Activated CD8-positive, alpha-beta memory T cell treated with anti-CD3 and anti-CD28 coated beads, Interleukin-2, amount 50 U/mL, for 24 hours (primary cell): Measurements from ENCODE around the gene UBE2H.
"Not testable (repeated sequence)": the region's sequence is repeated elsewhere in the genome, so short reads cannot be mapped to it uniquely, and the experiment has no call there.

Experiments
- DNase-seq: peaks from one replicate; pipeline ENCODE4 v3.0.0-alpha.2; 2020; ENCODE audit errors: extremely low read depth

UBE2H gene

GRCh38 chr7:129874722-129875121 lies 78.0 kb downstream of the UBE2H start:
- DNase-seq = no peak

- no peak for DNase-seq
These were observed 80.7 kb downstream of the UBE2H start for GRCh38 chr7:129872054-129872453.

DNA sequence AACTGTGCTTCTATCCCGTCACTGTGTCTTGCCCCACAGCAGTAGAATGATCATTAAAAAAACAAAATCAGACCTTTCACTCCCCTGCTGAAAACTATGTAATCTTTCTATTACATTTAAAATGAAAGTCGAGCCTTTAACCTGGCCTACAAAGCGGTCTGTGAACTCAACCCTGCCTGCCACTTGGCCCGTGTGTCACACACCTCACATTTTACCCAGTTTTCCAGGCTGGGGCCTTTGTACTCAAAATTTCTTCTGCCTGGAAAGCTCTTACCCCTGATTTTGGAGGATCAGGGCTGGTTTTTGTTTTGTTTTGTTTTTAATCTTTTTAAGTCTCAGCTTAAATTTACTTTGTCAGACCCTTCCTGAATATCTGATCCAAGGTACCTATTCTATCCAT lies 82.1 kb downstream of the UBE2H start:
- no peak for DNase-seq

- no peak for DNase-seq
These were observed 86.5 kb downstream of the UBE2H start for GRCh38 chr7:129866251-129866650.

DNA sequence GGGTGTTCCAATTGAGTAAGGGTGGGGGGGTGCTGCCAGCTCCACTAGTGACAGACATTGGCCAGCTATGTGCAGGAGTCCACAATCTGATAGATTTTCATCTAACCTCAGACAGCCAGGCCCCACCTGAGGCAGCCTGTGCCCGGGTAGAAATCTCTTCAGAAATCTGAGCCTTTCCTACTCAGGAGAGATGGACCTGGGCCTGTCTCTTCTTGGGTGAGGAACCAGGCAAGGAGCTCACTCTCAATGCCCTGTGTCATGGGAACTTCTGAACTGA lies 86.9 kb downstream of the UBE2H start:
- DNase-seq = no peak

DNA sequence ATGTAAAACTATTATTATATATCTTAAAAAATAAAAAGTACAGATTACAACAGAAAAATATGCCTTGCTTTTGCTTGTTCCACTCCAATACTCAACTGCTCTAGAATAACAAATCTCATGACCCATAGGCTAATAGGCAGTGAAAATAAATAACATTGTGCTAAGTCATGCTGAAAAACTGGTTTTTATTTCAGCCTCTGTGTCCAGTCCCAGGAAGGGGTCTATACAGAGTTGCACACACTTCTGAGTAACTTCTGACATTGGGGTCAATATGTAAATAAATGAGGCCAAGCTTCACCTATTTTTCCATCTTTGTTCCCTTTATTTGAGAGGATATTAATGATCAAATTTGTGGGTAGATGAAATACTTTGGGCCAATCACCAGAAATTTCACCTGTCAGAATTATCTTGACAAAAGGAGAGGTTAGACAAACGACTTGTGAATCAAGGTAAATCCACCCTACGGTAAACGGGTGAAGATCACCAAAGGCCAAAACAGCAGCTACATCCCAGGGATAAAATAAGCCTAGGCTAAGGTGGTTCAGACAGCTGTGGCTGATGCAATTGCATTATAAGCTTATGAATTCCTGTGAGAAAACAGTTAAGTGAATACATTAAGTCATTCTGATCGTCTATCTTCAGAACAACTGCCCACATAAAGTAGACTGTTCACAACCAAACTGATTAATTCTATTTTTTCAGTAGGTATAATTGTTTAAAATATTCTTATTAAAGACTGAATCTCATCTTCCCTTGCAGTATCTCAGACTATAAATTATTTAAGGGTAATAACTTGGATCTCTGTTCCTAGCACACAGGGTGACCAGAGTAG lies 87.5 kb downstream of the UBE2H start:
- no peak for DNase-seq

DNA sequence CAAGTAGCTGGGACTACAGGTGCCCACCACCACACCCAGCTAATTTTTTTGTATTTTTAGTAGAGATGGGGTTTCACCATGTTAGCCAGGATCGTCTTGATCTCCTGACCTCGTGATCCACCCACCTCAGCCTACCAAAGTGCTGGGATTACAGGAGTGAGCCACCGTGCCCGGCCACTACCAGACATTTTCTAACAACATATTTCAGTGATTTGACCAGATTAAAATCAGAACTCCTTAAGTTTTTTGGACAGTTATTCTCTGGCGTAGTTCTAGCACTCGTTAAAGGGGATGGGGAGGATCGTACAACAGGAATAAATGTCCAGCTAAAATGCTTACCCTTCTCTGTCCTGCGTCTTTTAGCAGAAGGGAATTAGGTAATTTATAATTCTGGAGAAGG lies 88.1 kb downstream of the UBE2H start:
- DNase-seq = not testable (repeated sequence)

- DNase-seq = no peak
These were observed 88.7 kb downstream of the UBE2H start for GRCh38 chr7:129864042-129864441.

DNA sequence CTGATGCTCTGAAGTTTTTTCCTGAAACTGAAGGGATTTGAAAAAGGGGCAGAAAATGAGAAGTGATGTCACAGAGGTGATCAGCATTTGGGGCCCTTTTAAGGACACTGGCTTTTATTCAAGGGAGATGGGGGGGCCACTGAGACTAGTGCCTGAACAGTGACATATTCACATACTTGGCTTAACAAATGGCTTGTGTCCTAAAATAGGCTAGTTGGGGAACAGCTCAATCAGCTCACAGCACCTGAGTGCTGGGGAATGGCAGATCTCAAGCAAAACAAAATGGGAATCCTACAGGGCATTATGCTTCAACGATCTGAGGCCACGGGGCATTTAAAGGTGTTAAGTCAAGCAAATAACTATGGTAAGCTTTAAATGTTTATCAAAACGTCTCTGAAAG lies 90.1 kb downstream of the UBE2H start:
- DNase-seq = no peak

- DNase-seq = not testable (repeated sequence)
These were observed 92.0 kb downstream of the UBE2H start for GRCh38 chr7:129860784-129861183.

DNA sequence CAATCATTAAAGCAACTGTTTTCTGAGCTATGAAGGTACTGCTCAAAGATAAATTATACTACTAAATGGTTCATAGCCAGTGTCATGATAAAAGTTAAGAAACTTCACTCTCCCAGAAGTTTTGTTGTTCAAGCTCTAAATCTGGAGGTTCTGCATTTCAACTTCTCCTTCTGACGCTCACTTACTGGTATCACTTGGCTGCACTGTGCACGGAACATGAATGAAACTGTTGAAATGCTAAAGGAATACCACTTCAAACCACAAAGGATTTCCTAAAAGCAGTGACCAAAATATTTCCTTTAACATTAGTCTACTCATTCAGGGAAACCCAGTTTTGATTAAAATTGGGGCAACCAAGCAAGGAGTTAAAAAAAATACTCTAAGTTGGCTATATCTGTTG lies 93.6 kb downstream of the UBE2H start:
- DNase-seq = no peak

- no peak for DNase-seq
These were observed 94.3 kb downstream of the UBE2H start for GRCh38 chr7:129858490-129858889.

- no peak for DNase-seq
These were observed 95.4 kb downstream of the UBE2H start for GRCh38 chr7:129857313-129857712.

- DNase-seq = no peak
These were observed 96.6 kb downstream of the UBE2H start for GRCh38 chr7:129855935-129856717.

GRCh38 chr7:129855234-129855673 lies 97.5 kb downstream of the UBE2H start:
- DNase-seq = no peak

- no peak for DNase-seq
These were observed 98.4 kb downstream of the UBE2H start for GRCh38 chr7:129854401-129854800.

- DNase-seq = no peak
These were observed 99.0 kb downstream of the UBE2H start for GRCh38 chr7:129853661-129854268.

DNA sequence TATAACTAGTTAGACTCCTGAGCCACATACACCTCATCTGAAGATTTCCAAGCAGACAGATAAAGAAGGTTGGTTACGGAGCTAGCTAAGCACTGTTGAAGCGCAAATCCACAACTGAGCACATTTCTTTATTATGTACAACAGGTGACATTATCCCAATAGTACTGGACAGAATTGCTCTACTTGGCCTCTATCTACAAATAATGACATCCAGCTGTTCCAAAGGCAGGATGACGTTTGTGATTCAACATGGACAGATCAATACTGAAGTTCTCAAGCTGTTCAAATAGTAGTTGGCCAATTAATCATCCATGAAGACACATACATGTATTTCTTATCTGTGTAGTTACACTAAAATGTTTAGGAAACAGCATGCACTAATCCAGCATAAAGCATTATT lies 101.0 kb downstream of the UBE2H start:
- no peak for DNase-seq

DNA sequence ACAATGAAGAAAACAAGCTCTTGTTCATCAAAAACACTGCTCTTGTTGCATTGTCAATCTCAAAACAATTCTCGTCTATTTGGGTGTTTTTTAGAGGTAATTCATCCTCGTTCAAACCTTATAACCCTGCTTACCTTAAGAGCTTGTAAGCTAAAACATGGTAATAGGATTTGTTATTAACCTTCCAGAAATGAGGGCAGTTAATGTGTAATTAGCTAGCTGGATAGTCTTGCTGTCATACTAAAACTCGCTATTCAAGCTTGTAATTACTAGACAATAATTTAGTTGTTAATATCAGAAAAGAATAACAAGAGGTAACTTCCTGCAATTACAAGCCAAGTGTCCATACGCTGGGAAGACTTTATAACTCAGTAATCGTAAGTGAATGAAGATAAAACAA lies 101.6 kb downstream of the UBE2H start:
- no peak for DNase-seq

GRCh38 chr7:129848436-129848835 lies 104.3 kb downstream of the UBE2H start:
- no peak for DNase-seq

- no peak for DNase-seq
These were observed 106.8 kb downstream of the UBE2H start for GRCh38 chr7:129845972-129846327.

GRCh38 chr7:129845178-129845971 lies 107.4 kb downstream of the UBE2H start:
- DNase-seq = no peak
